ENCODE measurements around the gene CDIPT. TPM values are rescaled to one million over a fixed set of nuclear protein-coding genes. Genes with fewer than 3 reads are reported as not detected.
"Not testable (repeated sequence)": the region's sequence is repeated elsewhere in the genome, so short reads cannot be mapped to it uniquely, and the experiment has no call there.

Gene CDIPT
- total and polyA plus RNA-seq, 10 of the 15 experiments (the other 5 are each of a cell fraction or from before 2014, with no cell fraction given), result 0.87 to 36.4 (median 27.1) TPM

DNA sequence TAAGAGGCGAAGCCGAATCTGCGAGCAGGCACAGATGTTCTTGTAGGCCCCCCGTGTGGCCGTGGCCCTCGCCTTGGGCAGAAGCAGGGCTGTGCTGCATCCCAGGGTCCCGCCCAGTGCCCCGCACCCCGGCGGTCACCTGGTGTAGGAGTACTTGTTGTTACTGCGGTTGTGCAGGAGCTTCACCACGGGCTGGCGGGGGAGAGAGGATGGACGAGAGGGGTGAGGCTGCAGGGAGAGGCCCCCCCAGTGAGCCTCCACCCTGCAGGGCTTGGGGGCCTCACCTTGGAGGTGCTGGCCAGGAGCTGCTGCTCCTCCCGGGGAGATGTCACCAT, 48.6 kb upstream of the CDIPT start (continued):
- no peak for TF ChIP-seq PKNOX1 (IDR thresholded peaks at IDR 0.05)

GRCh38 chr16:29910819-29911675, 48.0 kb upstream of the CDIPT start:
- Histone ChIP-seq H3K36me3 (ENCODE audit: control insufficient read depth in 2 of 2, insufficient read depth in 2 of 2, low read length in 1 of 2) (peaks cover 0 to 2% of the 10 kb centered on the region in 2 experiments; a peak in 2 of 4 replicates), H3K9ac (ENCODE audit: control insufficient read depth, insufficient read depth, low read length) (no peak overlapping the region), H3K27ac (ENCODE audit: control insufficient read depth, insufficient read depth) (no peak overlapping the region), H2AFZ (ENCODE audit: control insufficient read depth, low read depth, low read length) (no peak overlapping the region), H3K27me3 (replicated peaks in 1 of 2; ENCODE audit: control insufficient read depth in 2 of 2, insufficient read depth in 2 of 2, low read length in 1 of 2) (no peaks in the 10 kb centered on the region), H3K4me2 (ENCODE audit: control insufficient read depth, insufficient read depth) (no peak overlapping the region), H3K79me2 (ENCODE audit: control insufficient read depth, insufficient read depth, low read length) (no peaks in the 10 kb centered on the region), H4K20me1 (ENCODE audit: control insufficient read depth, insufficient read depth) (no peaks in the 10 kb centered on the region), H3K4me3 (no peak overlapping the region), H3K9me3 (replicated peaks; ENCODE audit: control insufficient read depth, insufficient read depth, low read length) (no peaks in the 10 kb centered on the region), H3K4me1 (ENCODE audit: control insufficient read depth, insufficient read depth, low read length) (no peaks in the 10 kb centered on the region)
- WGBS (ENCODE audit: insufficient coverage, insufficient replicate concordance, low lambda C conversion rate, missing lambda C conversion rate), result 91% methylated on average over 20 of the region's 20 CpGs
- no peak for ATAC-seq
- ChIA-PET CTCF (no interaction called here), SMC1A (ENCODE audit: uncharacterized antibody, unreplicated experiment) (no interaction called here), POLR2A (interaction anchor here (0.6 kb wide), 1 partner anchor 257 kb away, joined by 4 read pairs; no protein-coding TSS in a partner anchor), RAD21 (ENCODE audit: unreplicated experiment) (no interaction called here)
- DNase-seq (ENCODE audit: low read depth, low spot score), result no peak
- BruUV-seq (replicated peaks), result no TSS peak
- FAIRE-seq, result no peak
- TF ChIP-seq, protein P1, sequence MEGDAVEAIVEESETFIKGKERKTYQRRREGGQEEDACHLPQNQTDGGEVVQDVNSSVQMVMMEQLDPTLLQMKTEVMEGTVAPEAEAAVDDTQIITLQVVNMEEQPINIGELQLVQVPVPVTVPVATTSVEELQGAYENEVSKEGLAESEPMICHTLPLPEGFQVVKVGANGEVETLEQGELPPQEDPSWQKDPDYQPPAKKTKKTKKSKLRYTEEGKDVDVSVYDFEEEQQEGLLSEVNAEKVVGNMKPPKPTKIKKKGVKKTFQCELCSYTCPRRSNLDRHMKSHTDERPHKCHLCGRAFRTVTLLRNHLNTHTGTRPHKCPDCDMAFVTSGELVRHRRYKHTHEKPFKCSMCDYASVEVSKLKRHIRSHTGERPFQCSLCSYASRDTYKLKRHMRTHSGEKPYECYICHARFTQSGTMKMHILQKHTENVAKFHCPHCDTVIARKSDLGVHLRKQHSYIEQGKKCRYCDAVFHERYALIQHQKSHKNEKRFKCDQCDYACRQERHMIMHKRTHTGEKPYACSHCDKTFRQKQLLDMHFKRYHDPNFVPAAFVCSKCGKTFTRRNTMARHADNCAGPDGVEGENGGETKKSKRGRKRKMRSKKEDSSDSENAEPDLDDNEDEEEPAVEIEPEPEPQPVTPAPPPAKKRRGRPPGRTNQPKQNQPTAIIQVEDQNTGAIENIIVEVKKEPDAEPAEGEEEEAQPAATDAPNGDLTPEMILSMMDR (IDR thresholded peaks at IDR 0.05 in 2 of 3, conservative IDR thresholded peaks at IDR 0.05 in 1 of 3; ENCODE audit: control insufficient read depth in 2 of 3, extremely low read depth in 1 of 3, insufficient read depth in 1 of 3, low read depth in 3 of 3, low read length in 3 of 3), result 0 out of 6 replicates have a peak, but pooled peaks of 1 of the 3 experiments have one; percentile 1
- TF ChIP-seq YBX1 (IDR thresholded peaks at IDR 0.05), result no peak
- in situ Hi-C loops (cut with MboI) (no loop called here), intact Hi-C loops (cut with micrococcal nuclease; ENCODE audit: unreplicated experiment) (no loop called here)

GRCh38 chr16:29909851-29910250, 46.8 kb upstream of the CDIPT start:
- FAIRE-seq; H4K20me1 ChIP-seq (ENCODE audit: control insufficient read depth, insufficient read depth): not testable (repeated sequence)

More at GRCh38 chr16:29909851-29910250, 46.8 kb upstream of the CDIPT start:
- H3K9me3 ChIP-seq (replicated peaks; ENCODE audit: control insufficient read depth, insufficient read depth, low read length); BruUV-seq (replicated peaks); SMC1A ChIA-PET (ENCODE audit: uncharacterized antibody, unreplicated experiment); H3K4me2 ChIP-seq (ENCODE audit: control insufficient read depth, insufficient read depth); H3K9ac ChIP-seq (ENCODE audit: control insufficient read depth, insufficient read depth, low read length); H3K4me1 ChIP-seq (ENCODE audit: control insufficient read depth, insufficient read depth, low read length); H3K79me2 ChIP-seq (ENCODE audit: control insufficient read depth, insufficient read depth, low read length); in situ Hi-C loops (cut with MboI); ATAC-seq; H3K27me3 ChIP-seq (replicated peaks in 1 of 2; ENCODE audit: control insufficient read depth in 2 of 2, insufficient read depth in 2 of 2, low read length in 1 of 2); RAD21 ChIA-PET (ENCODE audit: unreplicated experiment); H3K27ac ChIP-seq (ENCODE audit: control insufficient read depth, insufficient read depth); H3K36me3 ChIP-seq (ENCODE audit: control insufficient read depth in 2 of 2, insufficient read depth in 2 of 2, low read length in 1 of 2); H2AFZ ChIP-seq (ENCODE audit: control insufficient read depth, low read depth, low read length); DNase-seq (ENCODE audit: low read depth, low spot score); H3K4me3 ChIP-seq: not testable (repeated sequence)
- POLR2A ChIA-PET, result interaction anchor here (0.7 to 1.3 kb wide), 2 partner anchors 16 to 978 kb away, joined by 3 read pairs; partner anchors contain the start of gene KCTD13
- intact Hi-C loops (cut with micrococcal nuclease; ENCODE audit: unreplicated experiment), result loop anchor here (10.0 kb wide), 1 partner anchor 115 kb away; the partner anchor contains the start of gene C16orf92
- 91% methylated on average over 6 of the region's 6 CpGs for WGBS (ENCODE audit: insufficient coverage, insufficient replicate concordance, low lambda C conversion rate, missing lambda C conversion rate)
- CTCF ChIA-PET, result interaction anchor here (2.3 kb wide), 1 partner anchor 62 kb away, joined by 8 read pairs; no protein-coding TSS in a partner anchor
